Measurements from ENCODE around the gene PYCARD.
"Not testable (repeated sequence)": the region's sequence is repeated elsewhere in the genome, so short reads cannot be mapped to it uniquely, and the experiment has no call there.

PYCARD gene

GRCh38 chr16:31206776-31207175, 4.2 kb upstream of the PYCARD start:
- TF ChIP-seq CTCF (IDR thresholded peaks at IDR 0.05; ENCODE audit: low read depth, low read length) (no peak), MAX (IDR thresholded peaks at IDR 0.05; ENCODE audit: low read depth, low read length) (no peak), POLR2A (IDR thresholded peaks at IDR 0.05; ENCODE audit: extremely low read depth, insufficient read length) (no peak), MYC (IDR thresholded peaks at IDR 0.05; ENCODE audit: low read depth, low read length) (no peak)
- H3K4me3 ChIP-seq (ENCODE audit: low read depth, low read length) = no peak overlapping the region
- DNase-seq (ENCODE audit: low read depth) = no peak

GRCh38 chr16:31204871-31205666, 2.5 kb upstream of the PYCARD start:
- no peak overlapping the region for H3K4me3 ChIP-seq (ENCODE audit: low read depth, low read length)
- DNase-seq (ENCODE audit: low read depth) = no peak
- no peak for TF ChIP-seq MAX (IDR thresholded peaks at IDR 0.05; ENCODE audit: low read depth, low read length)

GRCh38 chr16:31201582-31202413, 762 bp downstream of the PYCARD start:
- peak overlapping the region; percentile 83 for H3K4me3 ChIP-seq (ENCODE audit: low read depth, low read length)
- TF ChIP-seq POLR2A (IDR thresholded peaks at IDR 0.05; ENCODE audit: extremely low read depth, insufficient read length) (peak; percentile 45), MAX (IDR thresholded peaks at IDR 0.05; ENCODE audit: low read depth, low read length) (peak; percentile 35), CTCF (IDR thresholded peaks at IDR 0.05; ENCODE audit: low read depth, low read length) (no peak), MYC (IDR thresholded peaks at IDR 0.05; ENCODE audit: low read depth, low read length) (peak; percentile 74)
- DNase-seq (ENCODE audit: low read depth) = peak; percentile 90

- peak; percentile 88 for DNase-seq (ENCODE audit: low read depth)
- peak overlapping the region; percentile 83 for H3K4me3 ChIP-seq (ENCODE audit: low read depth, low read length)
- TF ChIP-seq MAX (IDR thresholded peaks at IDR 0.05; ENCODE audit: low read depth, low read length) (0 out of 2 replicates have a peak, but pooled peaks have one; percentile 12), MYC (IDR thresholded peaks at IDR 0.05; ENCODE audit: low read depth, low read length) (peak; percentile 37; the same call in 1 of the 2 replicates), POLR2A (IDR thresholded peaks at IDR 0.05; ENCODE audit: extremely low read depth, insufficient read length) (peak; percentile 38), CTCF (IDR thresholded peaks at IDR 0.05; ENCODE audit: low read depth, low read length) (peak; percentile 20)
These were observed 1.6 kb downstream of the PYCARD start for GRCh38 chr16:31200821-31201568.

- H3K4me3 ChIP-seq (ENCODE audit: low read depth, low read length); DNase-seq (ENCODE audit: low read depth): not testable (repeated sequence)
These were observed 2.4 kb downstream of the PYCARD start for GRCh38 chr16:31200111-31200510.

- no peak for DNase-seq (ENCODE audit: low read depth)
- no peak for TF ChIP-seq MYC (IDR thresholded peaks at IDR 0.05; ENCODE audit: low read depth, low read length)
- TF ChIP-seq CTCF (IDR thresholded peaks at IDR 0.05; ENCODE audit: low read depth, low read length) = no peak
- no peak for TF ChIP-seq POLR2A (IDR thresholded peaks at IDR 0.05; ENCODE audit: extremely low read depth, insufficient read length)
- TF ChIP-seq MAX (IDR thresholded peaks at IDR 0.05; ENCODE audit: low read depth, low read length) = no peak
- H3K4me3 ChIP-seq (ENCODE audit: low read depth, low read length) = no peak overlapping the region
These were observed 3.0 kb downstream of the PYCARD start for GRCh38 chr16:31199430-31200041.
